ENCODE data around the gene OR9G1.

OR9G1 gene

DNA sequence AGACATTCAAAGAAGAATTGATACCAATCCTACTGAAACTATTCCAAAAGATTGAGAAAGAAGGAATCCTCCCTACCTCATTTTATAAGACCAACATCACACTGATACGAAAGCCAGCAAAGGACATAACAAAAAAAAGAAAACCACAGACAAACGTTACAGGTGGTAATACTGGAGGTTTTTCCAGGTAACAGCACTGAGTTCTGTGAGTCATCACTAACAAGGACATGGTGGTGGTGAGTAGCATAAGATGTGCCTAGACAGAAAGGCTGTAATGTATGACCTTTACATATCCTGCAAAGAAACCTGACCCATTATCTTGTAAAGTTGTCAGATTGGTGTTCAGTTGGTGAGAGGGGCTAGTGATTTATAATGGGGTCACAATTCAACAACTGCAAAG is 15.3 kb downstream of the OR9G1 start:
- DNase-seq (ENCODE audit: low read depth): no peak
- H3K4me3 ChIP-seq (ENCODE audit: low read depth, low read length): no peak overlapping the region
- TF ChIP-seq POLR2A (IDR thresholded peaks at IDR 0.05; ENCODE audit: extremely low read depth, insufficient read length): no peak
- TF ChIP-seq, protein P1, sequence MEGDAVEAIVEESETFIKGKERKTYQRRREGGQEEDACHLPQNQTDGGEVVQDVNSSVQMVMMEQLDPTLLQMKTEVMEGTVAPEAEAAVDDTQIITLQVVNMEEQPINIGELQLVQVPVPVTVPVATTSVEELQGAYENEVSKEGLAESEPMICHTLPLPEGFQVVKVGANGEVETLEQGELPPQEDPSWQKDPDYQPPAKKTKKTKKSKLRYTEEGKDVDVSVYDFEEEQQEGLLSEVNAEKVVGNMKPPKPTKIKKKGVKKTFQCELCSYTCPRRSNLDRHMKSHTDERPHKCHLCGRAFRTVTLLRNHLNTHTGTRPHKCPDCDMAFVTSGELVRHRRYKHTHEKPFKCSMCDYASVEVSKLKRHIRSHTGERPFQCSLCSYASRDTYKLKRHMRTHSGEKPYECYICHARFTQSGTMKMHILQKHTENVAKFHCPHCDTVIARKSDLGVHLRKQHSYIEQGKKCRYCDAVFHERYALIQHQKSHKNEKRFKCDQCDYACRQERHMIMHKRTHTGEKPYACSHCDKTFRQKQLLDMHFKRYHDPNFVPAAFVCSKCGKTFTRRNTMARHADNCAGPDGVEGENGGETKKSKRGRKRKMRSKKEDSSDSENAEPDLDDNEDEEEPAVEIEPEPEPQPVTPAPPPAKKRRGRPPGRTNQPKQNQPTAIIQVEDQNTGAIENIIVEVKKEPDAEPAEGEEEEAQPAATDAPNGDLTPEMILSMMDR (IDR thresholded peaks at IDR 0.05; ENCODE audit: low read depth, low read length): no peak
- TF ChIP-seq, protein P2, sequence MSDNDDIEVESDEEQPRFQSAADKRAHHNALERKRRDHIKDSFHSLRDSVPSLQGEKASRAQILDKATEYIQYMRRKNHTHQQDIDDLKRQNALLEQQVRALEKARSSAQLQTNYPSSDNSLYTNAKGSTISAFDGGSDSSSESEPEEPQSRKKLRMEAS (IDR thresholded peaks at IDR 0.05; ENCODE audit: low read depth, low read length): no peak

DNA sequence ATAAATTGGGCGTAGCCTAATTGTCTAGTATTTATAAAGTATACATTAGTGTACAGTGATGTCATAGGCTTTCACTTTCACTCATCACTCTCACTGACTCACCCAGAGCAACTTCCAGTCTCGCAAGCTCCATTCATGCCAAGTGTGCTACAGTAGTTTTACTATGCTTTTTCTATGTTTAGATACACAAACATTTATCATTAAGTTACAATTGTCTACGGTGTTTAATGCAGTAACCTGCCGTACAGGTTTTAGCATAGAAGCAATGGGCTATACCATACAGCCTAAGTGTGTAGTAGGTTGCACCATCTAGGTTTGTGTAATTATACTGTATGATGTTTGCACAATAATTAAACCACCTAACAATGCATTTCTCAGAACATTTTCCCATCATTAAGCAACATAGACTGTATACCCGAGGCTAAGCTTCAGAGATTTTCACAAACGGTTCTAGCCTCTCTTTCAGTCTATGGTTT is 17.5 kb downstream of the OR9G1 start:
- TF ChIP-seq MYC (IDR thresholded peaks at IDR 0.05; ENCODE audit: low read depth, low read length): no peak
- no peak for TF ChIP-seq POLR2A (IDR thresholded peaks at IDR 0.05; ENCODE audit: extremely low read depth, insufficient read length)
- TF ChIP-seq, protein P2 (IDR thresholded peaks at IDR 0.05; ENCODE audit: low read depth, low read length): no peak
- TF ChIP-seq, protein P1 (IDR thresholded peaks at IDR 0.05; ENCODE audit: low read depth, low read length): no peak
- DNase-seq (ENCODE audit: low read depth): no peak
- no peak overlapping the region for H3K4me3 ChIP-seq (ENCODE audit: low read depth, low read length)

DNA sequence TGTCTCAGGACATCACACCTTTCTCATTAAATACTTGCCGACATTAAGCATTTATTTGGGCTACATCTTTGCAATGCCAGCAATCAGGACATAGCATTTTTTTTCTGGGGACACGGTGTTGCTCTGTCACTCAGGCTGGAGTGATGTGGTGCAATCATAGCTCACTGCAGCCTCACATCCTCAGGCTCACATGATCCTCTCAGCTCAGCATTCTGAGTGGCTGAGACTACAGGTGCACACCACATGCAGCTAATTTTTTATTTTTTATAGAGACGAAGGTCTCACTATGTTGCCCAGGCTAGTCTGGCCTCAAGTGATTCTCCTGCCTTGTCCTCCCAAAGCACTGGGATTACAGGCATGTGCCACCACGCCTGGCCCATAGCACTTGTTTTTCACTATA is 21.6 kb downstream of the OR9G1 start:
- no peak for DNase-seq (ENCODE audit: low read depth)
- TF ChIP-seq, protein P2 (IDR thresholded peaks at IDR 0.05; ENCODE audit: low read depth, low read length): no peak
- TF ChIP-seq MYC (IDR thresholded peaks at IDR 0.05; ENCODE audit: low read depth, low read length): no peak
- TF ChIP-seq, protein P1 (IDR thresholded peaks at IDR 0.05; ENCODE audit: low read depth, low read length): no peak
- TF ChIP-seq POLR2A (IDR thresholded peaks at IDR 0.05; ENCODE audit: extremely low read depth, insufficient read length): no peak
- no peak overlapping the region for H3K4me3 ChIP-seq (ENCODE audit: low read depth, low read length)

DNA sequence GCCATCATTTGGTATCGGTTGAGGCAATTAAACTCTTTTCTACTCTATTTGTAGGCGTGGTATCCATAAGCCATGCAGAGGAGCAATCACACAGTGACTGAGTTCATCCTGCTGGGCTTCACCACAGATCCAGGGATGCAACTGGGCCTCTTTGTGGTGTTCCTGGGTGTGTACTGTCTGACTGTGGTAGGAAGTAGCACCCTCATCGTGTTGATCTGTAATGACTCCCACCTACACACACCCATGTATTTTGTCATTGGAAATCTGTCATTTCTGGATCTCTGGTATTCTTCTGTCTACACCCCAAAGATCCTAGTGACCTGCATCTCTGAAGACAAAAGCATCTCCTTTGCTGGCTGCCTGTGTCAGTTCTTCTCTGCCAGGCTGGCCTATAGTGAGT is 41.2 kb downstream of the OR9G1 start:
- no peak for TF ChIP-seq POLR2A (IDR thresholded peaks at IDR 0.05; ENCODE audit: extremely low read depth, insufficient read length)
- TF ChIP-seq, protein P1 (IDR thresholded peaks at IDR 0.05; ENCODE audit: low read depth, low read length): no peak
- TF ChIP-seq, protein P2 (IDR thresholded peaks at IDR 0.05; ENCODE audit: low read depth, low read length): no peak
- no peak for TF ChIP-seq MYC (IDR thresholded peaks at IDR 0.05; ENCODE audit: low read depth, low read length)
- no peak for DNase-seq (ENCODE audit: low read depth)

DNA sequence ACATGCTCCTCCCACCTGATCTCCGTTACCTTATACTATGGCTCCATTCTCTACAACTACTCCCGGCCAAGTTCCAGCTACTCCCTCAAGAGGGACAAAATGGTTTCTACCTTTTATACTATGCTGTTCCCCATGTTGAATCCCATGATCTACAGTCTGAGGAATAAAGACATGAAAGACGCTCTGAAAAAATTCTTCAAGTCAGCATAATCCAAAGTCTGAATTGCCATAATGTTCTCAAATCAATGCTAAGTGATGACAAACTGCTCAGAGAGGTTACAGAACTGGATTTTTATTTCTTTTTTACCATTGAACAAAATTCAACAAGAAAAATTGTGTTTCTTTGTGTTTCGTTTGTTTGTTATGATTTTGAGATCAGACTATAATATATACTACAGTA is 42.0 kb downstream of the OR9G1 start:
- no peak for TF ChIP-seq MYC (IDR thresholded peaks at IDR 0.05; ENCODE audit: low read depth, low read length)
- TF ChIP-seq, protein P2 (IDR thresholded peaks at IDR 0.05; ENCODE audit: low read depth, low read length): no peak
- TF ChIP-seq POLR2A (IDR thresholded peaks at IDR 0.05; ENCODE audit: extremely low read depth, insufficient read length): no peak
- TF ChIP-seq, protein P1 (IDR thresholded peaks at IDR 0.05; ENCODE audit: low read depth, low read length): no peak
- DNase-seq (ENCODE audit: low read depth): no peak
- H3K4me3 ChIP-seq (ENCODE audit: low read depth, low read length): no peak overlapping the region

More for the DNA sequence above, 41.2 kb downstream of the OR9G1 start:
- H3K4me3 ChIP-seq (ENCODE audit: low read depth, low read length): no peak overlapping the region

Data from NB4 (cell line).